GM19452 (cell line): ENCODE results near the gene GCHFR.

Experiments used
- ATAC-seq: cut with Tn5 transposase; IDR thresholded peaks from one replicate; pipeline ENCODE4 v1.9.1; 2021; ENCODE audit not compliant: unreplicated experiment

The GCHFR gene

DNA sequence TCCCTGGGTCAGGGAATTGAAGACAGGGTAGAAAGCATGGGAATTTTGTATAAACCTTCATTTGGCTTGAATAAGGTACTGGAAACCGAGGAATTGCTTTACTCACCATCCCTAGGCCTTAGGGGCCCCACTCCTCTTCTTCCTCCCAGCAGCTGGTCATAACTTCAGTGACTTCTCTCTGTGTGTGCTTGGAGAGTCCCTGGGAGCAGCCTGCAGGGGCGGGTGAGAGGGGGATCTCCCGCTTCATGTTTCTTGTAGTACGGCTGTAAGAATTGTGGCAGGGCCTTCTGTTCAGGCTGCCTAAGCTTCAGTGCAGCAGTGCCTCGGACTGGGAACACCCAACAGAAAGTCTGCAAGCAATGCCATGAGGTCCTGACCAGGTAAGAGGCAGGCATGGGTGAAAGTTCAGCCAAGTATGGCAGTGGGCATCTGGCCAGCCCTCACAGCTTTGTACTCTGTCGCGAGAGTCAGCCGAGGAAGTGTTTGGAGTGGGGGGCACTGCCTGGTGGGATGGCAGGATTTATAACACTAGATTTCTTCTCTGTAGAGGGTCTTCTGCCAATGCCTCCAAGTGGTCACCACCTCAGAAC, 45.1 kb downstream of the GCHFR start:
- ATAC-seq, result no peak

DNA sequence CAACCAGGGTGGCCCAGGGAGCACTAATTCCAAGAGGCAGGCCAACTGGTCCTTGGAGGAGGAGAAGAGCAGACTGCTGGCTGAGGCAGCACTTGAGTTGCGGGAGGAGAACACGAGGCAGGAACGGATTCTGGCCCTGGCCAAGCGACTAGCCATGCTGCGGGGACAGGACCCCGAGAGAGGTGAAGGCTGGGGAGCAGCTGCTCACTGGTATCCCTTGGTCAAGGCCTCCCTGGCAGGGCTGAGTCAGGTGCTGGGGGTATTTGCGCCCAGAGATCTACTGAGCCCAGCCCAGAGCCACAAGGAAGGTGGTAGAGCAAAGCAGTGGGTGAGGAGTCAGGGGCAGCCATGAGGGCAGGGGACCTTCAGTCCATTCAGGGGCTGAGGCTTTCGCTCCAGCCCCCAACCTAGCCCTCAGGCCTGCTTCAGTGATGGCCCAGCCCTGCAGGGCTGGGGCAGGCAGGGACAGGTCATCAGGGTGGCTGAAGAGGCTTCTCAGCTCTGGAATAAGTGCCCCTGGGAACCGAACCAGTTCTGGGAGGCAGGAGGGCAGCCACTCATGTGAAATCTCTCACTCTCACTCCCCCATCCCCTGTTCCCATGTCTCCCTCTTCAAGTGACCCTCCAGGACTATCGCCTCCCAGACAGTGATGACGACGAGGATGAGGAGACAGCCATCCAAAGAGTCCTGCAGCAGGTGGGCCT, 49.0 kb downstream of the GCHFR start:
- no peak for ATAC-seq

DNA sequence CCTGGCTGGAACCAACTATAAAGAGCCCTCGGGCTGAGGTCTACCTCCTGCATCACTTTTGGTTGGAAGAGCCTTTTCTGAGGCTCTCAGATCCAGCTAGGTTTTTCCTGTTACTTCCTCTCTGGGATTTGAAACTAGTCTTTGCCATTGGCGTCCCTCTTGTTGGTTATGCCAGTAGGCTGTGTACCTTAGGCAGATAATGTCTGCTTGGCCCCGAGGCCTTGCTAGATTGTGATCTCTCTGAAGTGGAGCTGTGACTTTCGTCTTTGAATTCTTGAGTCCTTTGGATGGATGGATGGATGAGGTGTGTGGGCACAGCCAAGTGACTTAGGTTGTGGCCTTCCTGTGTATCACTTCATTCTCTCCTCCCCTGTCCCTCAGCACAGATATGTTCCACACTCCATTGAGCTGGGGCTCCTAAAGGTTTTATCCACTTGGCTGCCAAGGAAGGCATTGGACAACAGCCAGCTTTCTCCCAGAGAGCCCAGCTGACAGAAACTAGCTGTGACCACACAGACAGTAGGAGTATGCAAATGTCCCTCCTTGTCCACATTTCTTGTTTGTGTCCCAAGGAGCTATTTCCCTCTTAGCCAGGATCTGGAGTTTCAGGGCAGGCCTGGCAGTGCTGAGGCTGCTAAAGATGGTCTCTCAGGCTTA, 51.3 kb downstream of the GCHFR start:
- no peak for ATAC-seq
